ENCODE results near the gene CNKSR1.
"Not testable (repeated sequence)": the region's sequence is repeated elsewhere in the genome, so short reads cannot be mapped to it uniquely, and the experiment has no call there.

The CNKSR1 gene

DNA sequence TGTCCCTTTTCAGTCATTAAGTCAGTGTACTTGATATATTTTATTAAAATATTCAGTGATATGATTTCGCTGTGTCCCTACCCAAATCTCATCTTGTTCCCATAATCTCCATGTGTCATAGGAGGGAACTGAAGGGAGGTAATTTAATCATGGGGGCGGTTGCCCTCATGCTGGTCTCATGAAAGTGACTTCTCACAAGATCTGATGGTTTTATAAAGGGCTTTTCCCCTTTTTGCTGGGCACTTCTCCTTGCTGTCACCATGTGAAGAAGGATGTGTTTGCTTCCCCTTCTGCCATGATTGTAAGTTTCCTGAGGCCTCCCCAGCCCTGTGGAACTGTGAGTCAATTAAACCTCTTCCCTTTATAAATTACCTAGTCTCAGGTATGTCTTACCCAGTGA is 53.4 kb downstream of the CNKSR1 start:
- not testable (repeated sequence) for DNase-seq (ENCODE audit: low read depth)

DNA sequence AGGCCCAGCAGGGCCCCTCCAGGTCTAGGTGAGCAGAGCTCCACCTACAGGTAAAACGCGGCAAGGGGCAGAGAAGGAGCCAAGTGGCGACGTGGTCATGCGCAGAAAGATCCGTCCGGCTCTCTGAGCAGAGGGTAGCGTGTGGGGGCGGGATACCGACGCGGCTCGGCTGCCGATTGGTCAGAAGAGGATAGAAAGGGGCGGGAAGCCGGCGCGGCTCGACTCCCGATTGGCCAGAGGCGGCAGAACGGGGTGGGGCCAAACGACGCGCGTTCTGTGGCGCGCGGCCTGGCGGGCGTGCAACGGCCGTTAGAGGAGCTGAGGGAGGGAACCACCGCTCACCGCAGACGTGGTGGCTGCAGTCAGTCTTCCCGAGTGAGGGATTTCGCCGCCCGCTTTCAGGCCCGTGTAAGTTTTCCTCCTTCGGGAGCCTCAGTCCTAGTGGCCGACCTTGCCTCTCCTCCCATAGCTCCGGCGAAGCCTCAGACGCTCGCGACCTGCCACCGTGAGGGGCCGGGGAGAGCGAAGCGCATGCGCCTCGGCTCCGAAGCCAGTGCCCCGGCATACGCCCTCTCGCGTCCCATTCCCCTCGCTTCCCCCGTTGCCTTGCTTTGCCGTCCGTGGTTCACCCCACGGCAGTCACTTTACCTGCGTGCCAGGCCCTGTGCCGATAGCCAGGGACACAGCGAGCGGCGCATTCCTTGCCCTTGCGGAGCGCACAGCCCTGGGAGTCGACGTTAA is 56.8 kb downstream of the CNKSR1 start, which contains the start of gene CEP85:
Gene CEP85 (plus strand): TSS at position 298 of the 741 bp plus-strand sequence. CDS start 5,584 bp downstream, outside the sequence.
- DNase-seq (ENCODE audit: low read depth) = peak; percentile 90

DNA sequence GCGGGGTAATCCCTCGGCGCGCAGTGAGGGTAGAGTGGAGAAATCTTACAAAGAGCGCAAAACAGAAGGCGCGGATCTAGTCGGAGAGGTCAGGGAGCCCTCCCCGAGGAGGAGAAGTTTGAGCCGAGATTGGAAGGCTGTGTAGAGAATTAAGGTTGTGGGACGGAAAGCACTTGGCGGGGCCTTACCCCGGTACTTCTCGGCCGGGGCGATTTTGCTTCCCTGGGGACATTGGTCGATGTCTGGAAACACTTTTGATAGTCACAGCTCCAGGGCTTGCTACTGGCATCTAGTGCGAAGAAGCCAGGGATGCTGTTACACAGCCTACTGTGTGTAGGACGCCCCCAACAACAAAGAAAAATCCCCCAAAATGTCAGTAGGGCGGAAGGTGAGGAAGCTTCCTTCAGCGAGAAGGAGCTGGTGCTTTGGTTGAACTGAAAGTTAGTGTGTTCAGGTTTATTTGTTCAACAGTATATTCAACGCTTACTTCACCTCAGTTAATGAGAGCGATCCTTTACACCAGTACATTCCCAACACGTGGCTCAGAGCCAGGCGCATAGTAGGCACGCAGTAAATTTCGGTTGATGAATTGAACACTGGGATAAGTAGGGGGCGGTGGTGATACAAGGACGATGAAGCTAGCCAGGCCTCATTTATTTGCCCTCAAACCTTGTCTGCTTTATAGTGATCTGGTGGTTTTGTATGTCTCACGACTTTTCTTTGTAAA is 57.5 kb downstream of the CNKSR1 start:
- DNase-seq (ENCODE audit: low read depth) = no peak

DNA sequence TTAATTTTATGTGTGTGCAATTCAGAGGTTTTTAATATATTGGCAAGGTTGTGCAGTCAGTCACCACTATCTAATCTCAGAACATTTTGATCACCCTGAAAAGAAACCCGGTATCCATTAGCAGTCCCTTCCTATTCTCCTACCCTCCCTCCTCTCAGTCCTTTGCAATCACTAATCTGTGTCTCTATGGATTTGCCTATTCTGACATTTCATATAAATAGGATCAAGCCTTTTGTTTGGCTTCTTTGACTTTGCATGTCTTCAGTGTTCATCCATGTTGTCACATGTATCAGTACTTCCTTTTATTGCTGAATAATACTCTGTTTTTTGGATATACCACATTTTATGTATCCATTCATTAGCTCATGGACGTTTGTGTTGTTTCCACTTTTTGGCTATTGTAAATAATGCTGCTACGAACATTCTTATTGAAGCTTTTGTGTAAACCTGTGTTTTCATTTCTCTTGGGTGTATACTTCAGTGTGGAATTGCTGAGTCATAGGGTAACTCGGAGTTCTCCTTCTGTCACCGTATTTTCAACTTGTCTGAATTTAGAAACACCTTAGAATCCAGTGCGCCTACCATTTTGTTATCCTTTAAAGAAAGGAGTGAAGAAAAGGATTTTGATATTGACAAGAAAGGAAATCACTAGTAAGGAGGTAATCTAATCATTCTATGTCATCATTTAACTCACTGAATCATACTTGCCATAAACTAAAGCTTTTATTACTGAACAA is 60.1 kb downstream of the CNKSR1 start:
- no peak for DNase-seq (ENCODE audit: low read depth)
